Fibroblast of lung (primary cell): ENCODE measurements around the gene C6orf132.

Experiments
- EZH2 ChIP-seq: IDR thresholded peaks from 2 replicates; pipeline ENCODE4 v1.5.1; 2012; ENCODE audit warnings: low read length, control low read depth, mild to moderate bottlenecking; ENCODE audit errors: missing control alignments
- TF ChIP-seq, protein P1 (sequence below), 2 donors: IDR thresholded peaks in 1 of 2; conservative IDR thresholded peaks in 1 of 2; 1 replicate in 1 of 2; 2 replicates in 1 of 2; pipeline ENCODE4 v1.5.1; 2011 to 2012; ENCODE audit warnings: low read length in 2 of 2, control low read depth in 1 of 2, inconsistent platforms in 1 of 2, low read depth in 1 of 2, mild to moderate bottlenecking in 1 of 2

GRCh38 chr6:42148058-42148457 lies 5.6 kb upstream of the C6orf132 start:
- TF ChIP-seq, protein P1, sequence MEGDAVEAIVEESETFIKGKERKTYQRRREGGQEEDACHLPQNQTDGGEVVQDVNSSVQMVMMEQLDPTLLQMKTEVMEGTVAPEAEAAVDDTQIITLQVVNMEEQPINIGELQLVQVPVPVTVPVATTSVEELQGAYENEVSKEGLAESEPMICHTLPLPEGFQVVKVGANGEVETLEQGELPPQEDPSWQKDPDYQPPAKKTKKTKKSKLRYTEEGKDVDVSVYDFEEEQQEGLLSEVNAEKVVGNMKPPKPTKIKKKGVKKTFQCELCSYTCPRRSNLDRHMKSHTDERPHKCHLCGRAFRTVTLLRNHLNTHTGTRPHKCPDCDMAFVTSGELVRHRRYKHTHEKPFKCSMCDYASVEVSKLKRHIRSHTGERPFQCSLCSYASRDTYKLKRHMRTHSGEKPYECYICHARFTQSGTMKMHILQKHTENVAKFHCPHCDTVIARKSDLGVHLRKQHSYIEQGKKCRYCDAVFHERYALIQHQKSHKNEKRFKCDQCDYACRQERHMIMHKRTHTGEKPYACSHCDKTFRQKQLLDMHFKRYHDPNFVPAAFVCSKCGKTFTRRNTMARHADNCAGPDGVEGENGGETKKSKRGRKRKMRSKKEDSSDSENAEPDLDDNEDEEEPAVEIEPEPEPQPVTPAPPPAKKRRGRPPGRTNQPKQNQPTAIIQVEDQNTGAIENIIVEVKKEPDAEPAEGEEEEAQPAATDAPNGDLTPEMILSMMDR (conservative IDR thresholded peaks at IDR 0.05 in 1 of 2, IDR thresholded peaks at IDR 0.05 in 1 of 2; ENCODE audit: low read depth in 1 of 2, low read length in 2 of 2): no peak
- TF ChIP-seq EZH2: no peak
